ENCODE measurements around the gene PRRC2B.

- TF ChIP-seq CTCF (IDR thresholded peaks at IDR 0.05) (no peak), POLR2A (IDR thresholded peaks at IDR 0.05) (no peak)
These were observed 92.0 kb downstream of the PRRC2B start for GRCh38 chr9:131485728-131486422.
